Endothelial cell of umbilical vein (primary cell): ENCODE measurements around the gene MOK.

Experiments used
- CTCF ChIP-seq, 2 donors: IDR thresholded peaks; 1 replicate in 1 of 2; 2 replicates in 1 of 2; pipeline ENCODE4 v1.5.1; 2011; ENCODE audit warnings: low read length in 2 of 2, mild to moderate bottlenecking in 2 of 2, moderate library complexity in 2 of 2, control low read depth in 1 of 2, inconsistent platforms in 1 of 2, low read depth in 1 of 2; ENCODE audit not compliant: insufficient read depth in 1 of 2; ENCODE audit errors: extremely low read depth in 1 of 2
- EZH2 ChIP-seq: IDR thresholded peaks from 2 replicates; pipeline ENCODE4 v1.6.1; 2012; ENCODE audit warnings: borderline replicate concordance, low read depth, mild to moderate bottlenecking, moderate library complexity, low read length, inconsistent platforms; ENCODE audit not compliant: severe bottlenecking
- MAX ChIP-seq: IDR thresholded peaks from 2 replicates; pipeline ENCODE4 v1.6.1; 2011; ENCODE audit not compliant: insufficient read depth, insufficient read length
- POLR2A ChIP-seq: IDR thresholded peaks from 2 replicates; pipeline ENCODE4 v1.6.1; 2012; ENCODE audit warnings: low read depth, mild to moderate bottlenecking, control low read depth, low read length

GRCh38 chr14:102209224-102209966, 95.6 kb downstream of the MOK start:
- TF ChIP-seq CTCF (IDR thresholded peaks at IDR 0.05; ENCODE audit: extremely low read depth in 1 of 2, insufficient read depth in 1 of 2, low read depth in 1 of 2, low read length in 2 of 2) (no peak), POLR2A (no peak), EZH2 (no peak), MAX (no peak)
